ENCODE measurements around the gene SLCO2A1. TPM values are rescaled to one million over a fixed set of nuclear protein-coding genes. Genes with fewer than 3 reads are reported as not detected.

The SLCO2A1 gene
- total RNA-seq, 1 experiment from 2014 or later, result not detected

DNA sequence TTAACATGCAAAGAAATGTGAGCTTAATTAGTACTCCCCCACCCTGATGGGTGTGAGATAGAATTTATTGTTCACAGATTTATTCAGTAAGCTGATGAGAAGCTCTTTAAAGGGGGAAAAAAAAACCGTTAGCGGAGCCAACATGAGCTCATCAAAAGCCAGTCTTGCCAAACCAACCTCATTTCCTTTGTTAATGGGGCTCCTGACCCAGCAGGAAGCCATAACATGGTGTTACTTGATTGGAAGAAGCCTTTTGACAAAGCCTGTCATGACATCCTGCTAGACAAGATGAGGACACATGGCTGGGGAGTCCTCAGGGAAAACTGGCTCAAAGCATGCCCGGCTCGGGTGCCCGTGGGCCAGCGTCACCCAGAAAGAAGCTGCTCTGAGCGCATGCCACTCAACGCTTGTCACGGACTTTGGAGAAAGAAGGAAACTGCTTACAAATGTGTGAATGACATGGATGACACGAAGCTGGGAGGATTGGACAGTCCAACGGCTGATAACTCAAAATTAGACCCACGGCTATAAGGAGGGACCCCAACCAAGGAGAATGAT, 64.6 kb downstream of the SLCO2A1 start:
- in situ Hi-C loops (cut with HindIII; ENCODE audit: low sequenced_read_pairs), result no loop called here

GRCh38 chr3:133964547-133964946, 65.2 kb downstream of the SLCO2A1 start:
- no peak for DNase-seq (ENCODE audit: low spot score)
- in situ Hi-C loops (cut with HindIII; ENCODE audit: low sequenced_read_pairs), result no loop called here

More for the DNA sequence above, 64.6 kb downstream of the SLCO2A1 start:
- DNase-seq (ENCODE audit: low spot score), result no peak

DNA sequence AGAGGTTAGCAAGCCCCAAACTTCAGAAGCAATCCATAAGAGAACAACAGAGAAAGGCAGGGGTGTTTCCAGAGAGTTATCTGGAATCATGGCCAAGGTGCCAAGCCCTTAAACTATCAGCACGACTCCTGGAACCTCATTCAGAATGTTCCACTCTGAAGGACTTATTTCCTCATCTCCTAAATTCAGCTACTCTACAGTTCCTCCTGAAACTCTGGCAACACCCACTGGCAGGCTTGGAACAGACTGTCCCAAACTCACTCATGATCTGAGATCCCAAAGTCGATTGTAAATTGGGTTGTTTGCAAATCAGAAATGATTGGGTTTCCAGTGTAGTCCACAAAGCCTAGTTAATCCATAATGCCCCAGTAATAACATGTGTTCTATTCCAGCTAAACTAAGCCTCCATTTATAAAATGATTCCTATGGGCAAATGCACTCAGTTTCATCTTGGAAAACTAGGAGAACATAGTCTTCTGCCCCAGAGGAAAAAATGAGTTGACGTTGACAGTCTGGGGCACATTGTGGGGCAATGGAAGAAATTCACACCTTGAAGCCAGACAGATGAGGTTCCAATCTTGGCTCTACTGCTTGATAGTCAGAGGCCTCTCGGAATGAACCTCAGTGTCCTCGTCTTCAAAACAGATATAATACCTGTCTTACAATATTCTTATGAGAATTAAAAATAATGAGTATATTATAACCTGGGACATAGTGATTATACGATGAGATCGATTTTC, 65.9 kb downstream of the SLCO2A1 start:
- in situ Hi-C loops (cut with HindIII; ENCODE audit: low sequenced_read_pairs), result no loop called here

GRCh38 chr3:133962849-133963248, 66.9 kb downstream of the SLCO2A1 start:
- DNase-seq (ENCODE audit: low spot score), result no peak
- in situ Hi-C loops (cut with HindIII; ENCODE audit: low sequenced_read_pairs), result no loop called here

More for the DNA sequence above, 65.9 kb downstream of the SLCO2A1 start:
- no peak for DNase-seq (ENCODE audit: low spot score)

DNA sequence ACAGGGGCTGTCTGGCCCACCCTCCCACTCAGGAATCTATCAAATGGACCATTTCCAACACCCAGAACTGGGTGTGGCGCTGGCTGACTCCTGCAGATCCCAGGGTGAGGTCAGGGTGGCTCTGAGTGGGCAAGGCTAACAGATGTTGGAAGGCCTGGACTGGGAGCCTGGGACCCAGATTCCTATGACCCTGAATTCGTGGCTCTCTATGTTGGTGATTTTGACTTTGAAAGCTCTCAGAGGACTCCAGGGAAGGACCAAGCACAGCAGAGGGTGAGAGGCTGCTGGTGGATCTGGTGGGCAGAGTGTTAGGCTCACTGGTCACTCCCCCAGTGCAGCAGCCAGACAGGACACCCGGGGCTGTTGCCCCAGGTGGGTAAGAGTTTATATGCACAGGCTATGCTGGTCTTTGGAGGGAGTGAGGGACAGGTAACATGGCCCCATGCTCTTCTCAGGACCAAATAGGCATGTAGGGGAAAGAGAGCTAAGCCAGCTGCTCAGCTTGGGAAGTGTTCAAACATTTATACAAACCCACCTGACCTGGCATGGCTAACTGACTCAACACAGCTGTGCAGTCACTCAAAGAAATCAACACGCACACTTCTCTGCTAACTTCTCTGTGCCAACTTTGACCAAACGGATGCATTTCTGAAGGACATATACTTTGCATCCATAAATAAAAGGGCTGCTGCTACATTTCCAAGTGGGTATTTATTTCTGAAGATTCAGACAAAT, 71.5 kb downstream of the SLCO2A1 start:
- in situ Hi-C loops (cut with HindIII; ENCODE audit: low sequenced_read_pairs), result no loop called here
- DNase-seq (ENCODE audit: low spot score), result no peak

DNA sequence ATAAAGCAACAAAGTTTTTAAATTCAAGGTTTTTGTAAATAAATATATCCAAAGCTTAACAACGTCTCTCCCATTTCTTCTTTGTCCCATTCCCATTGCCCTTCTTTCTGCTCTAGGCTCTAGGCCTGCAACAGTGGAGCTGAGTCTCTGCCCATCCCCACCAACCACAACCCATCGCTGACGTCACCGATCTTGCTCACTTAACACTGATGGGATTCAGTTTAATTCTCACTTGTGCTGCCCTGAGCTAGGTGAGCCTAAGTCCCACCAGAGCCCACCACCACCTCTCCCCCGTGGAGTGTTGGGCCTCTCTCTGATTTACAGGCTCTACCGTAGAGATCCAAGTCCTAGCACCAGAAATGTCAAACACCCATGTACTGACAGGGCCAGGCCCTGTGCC, 72.7 kb downstream of the SLCO2A1 start:
- in situ Hi-C loops (cut with HindIII; ENCODE audit: low sequenced_read_pairs), result no loop called here
- no peak for DNase-seq (ENCODE audit: low spot score)

- no peak for DNase-seq (ENCODE audit: low spot score)
- in situ Hi-C loops (cut with HindIII; ENCODE audit: low sequenced_read_pairs), result no loop called here
Observed at GRCh38 chr3:133956353-133956752, 73.4 kb downstream of the SLCO2A1 start.

GRCh38 chr3:133955892-133956291, 73.8 kb downstream of the SLCO2A1 start:
- in situ Hi-C loops (cut with HindIII; ENCODE audit: low sequenced_read_pairs), result no loop called here

DNA sequence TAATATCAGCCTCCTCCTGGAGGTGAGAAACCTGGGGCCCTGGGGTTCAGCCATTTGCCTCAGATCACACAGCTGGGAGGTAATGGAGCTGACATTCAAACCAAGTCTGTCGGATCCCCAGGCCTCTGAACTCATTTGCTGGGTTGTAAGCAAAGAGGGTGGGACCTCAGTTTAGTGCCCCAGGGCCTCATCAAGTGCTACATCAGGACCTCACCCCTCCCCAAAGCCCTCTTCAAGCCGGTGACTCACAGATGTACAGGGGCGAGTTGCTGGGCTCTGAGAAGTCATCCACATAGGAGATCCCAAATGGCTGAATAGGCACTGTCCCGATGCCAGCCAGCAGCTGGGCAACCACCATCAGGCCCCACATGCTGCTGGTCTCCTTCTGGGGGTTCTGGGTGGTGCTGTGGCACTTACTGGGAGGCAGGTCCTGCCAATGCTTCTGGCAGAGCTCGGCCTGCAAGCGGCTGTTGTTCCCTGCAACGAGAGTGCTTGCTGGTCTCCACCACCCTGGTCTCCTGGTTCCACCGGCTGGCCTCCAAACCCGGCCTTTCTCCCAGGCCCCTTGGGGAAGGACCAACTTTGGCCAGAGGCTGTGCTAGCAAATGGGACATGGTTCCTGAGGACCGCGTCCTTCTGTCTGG, 74.9 kb downstream of the SLCO2A1 start:
- DNase-seq (ENCODE audit: low spot score), result no peak
- in situ Hi-C loops (cut with HindIII; ENCODE audit: low sequenced_read_pairs), result no loop called here

More at GRCh38 chr3:133955892-133956291, 73.8 kb downstream of the SLCO2A1 start:
- DNase-seq (ENCODE audit: low spot score), result no peak

DNA sequence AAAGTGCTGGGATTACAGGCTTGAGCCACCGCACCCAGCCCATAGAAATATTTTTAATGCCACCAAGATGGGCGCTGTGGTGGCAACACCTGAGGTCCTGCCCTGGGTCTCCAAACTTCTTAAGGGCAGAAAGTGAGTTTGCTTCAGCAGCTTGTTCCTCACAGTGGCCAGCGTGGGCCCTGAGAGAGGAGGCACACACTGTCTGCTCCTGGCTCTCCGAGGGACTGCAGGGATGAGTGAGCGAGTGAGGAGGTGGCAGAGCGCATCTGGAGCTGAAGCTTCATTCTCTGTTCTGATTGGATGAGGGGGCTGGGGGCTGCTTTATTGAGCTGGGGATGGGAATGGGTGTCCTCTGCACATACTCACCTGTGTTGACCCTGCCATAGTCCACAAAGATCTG, 76.4 kb downstream of the SLCO2A1 start:
- DNase-seq (ENCODE audit: low spot score), result no peak
- in situ Hi-C loops (cut with HindIII; ENCODE audit: low sequenced_read_pairs), result no loop called here

GRCh38 chr3:133949438-133949837, 80.3 kb downstream of the SLCO2A1 start:
- in situ Hi-C loops (cut with HindIII; ENCODE audit: low sequenced_read_pairs), result no loop called here
- no peak for DNase-seq (ENCODE audit: low spot score)

- in situ Hi-C loops (cut with HindIII; ENCODE audit: low sequenced_read_pairs), result no loop called here
- no peak for DNase-seq (ENCODE audit: low spot score)
Observed at GRCh38 chr3:133948996-133949395, 80.7 kb downstream of the SLCO2A1 start.

DNA sequence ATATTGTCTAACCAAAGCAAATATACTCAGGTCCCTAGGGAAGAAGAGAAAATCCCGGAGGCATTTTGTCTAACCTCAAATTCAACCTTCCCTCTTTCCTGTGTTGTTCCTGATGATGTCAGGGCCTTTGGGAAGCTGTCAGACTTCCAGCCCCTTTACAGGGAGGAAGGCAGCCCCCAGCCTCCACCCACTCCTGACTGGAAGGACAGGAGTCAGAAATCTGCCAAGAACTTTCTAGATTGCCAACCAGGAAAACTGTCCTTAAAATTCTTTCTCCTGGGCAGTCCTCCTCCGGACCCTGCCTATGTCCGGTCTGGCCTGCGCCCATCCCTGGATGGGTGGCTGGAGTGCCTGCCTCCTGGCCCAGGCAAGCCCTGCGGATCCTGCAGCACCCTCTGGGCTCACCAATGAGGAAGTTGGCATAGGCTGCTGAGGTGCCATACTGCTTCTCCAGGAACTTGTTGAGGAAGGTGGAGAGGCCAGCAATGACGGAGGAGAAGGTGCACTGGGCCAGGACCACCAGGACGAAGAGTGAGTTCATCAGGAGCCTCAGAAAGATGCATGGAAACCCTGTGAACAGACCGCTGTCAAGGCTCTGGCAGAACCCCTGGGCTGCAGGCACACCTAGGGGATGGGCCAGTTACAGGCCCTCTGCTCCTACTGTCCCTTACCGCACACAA, 81.5 kb downstream of the SLCO2A1 start:
- in situ Hi-C loops (cut with HindIII; ENCODE audit: low sequenced_read_pairs), result no loop called here
- DNase-seq (ENCODE audit: low spot score), result no peak

DNA sequence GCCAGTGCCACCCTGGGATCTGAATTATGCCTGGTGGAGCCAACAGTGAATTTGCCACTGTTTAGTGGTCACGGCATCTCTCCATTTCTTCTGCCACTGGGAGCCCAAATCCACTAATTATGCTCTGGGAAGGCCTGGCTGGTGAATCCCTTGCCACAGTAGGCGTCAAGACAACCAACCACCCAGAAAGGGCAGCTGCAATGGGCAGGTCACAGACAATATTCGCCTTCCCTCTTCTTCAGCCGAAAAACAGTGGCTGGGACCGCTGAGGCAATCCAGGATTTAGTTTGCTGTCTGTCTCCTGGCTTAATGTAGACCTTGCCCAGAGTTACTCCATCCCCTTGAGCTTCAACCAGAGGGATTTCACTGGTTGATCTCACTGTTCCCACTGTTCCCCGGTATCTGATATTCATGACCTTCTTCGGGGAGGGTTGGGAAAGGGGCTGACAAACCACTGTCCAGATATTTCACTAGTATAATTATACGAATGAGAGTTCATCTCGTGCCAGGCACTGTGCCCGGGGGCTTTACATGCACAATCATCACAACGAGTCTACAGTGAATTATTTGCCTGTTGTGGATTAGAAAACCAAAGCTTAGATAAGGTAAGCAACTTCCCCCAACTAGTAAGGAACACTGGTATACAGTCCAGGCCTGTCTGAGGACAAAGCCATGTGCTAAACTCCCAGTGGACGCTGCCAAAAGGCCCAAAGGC, 84.2 kb downstream of the SLCO2A1 start:
- in situ Hi-C loops (cut with HindIII; ENCODE audit: low sequenced_read_pairs), result no loop called here

GRCh38 chr3:133944641-133945380, 84.9 kb downstream of the SLCO2A1 start:
- in situ Hi-C loops (cut with HindIII; ENCODE audit: low sequenced_read_pairs), result no loop called here
- peak; percentile 63 for DNase-seq (ENCODE audit: low spot score)

More for the DNA sequence above, 84.2 kb downstream of the SLCO2A1 start:
- no peak for DNase-seq (ENCODE audit: low spot score)

GRCh38 chr3:133944181-133944580, 85.5 kb downstream of the SLCO2A1 start:
- DNase-seq (ENCODE audit: low spot score), result no peak

DNA sequence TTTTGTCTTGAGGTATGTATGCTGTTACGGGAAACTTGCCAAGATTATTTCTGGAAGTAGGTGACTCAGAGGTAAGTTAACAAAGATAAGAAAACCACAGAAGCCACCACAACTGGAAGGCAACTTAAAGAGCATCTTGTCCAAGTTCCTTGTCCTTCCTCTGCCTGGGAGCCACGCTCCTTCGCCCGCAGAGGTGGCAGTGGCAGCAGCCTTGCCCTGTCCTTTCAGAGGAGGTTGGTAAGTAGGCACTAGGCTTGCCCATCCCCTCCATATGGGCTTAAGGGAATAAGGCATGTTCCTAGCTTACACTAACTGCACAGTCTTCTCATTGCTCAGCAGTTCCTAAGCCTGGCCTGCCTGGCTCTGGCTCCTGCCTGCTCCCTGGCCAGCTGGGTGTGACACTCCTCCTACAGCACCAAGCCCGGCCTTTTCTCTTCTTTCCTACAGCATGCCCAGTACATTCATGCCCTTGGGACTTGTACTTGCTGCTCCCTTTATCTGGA, 86.0 kb downstream of the SLCO2A1 start:
- in situ Hi-C loops (cut with HindIII; ENCODE audit: low sequenced_read_pairs), result no loop called here

More at GRCh38 chr3:133944181-133944580, 85.5 kb downstream of the SLCO2A1 start:
- in situ Hi-C loops (cut with HindIII; ENCODE audit: low sequenced_read_pairs), result no loop called here

GRCh38 chr3:133943031-133943535, 86.6 kb downstream of the SLCO2A1 start:
- DNase-seq (ENCODE audit: low spot score), result no peak
- in situ Hi-C loops (cut with HindIII; ENCODE audit: low sequenced_read_pairs), result no loop called here

More for the DNA sequence above, 86.0 kb downstream of the SLCO2A1 start:
- DNase-seq (ENCODE audit: low spot score), result no peak

Measured in G401 (cell line).